H1 (cell line): Measurements from ENCODE around the gene MELTF. TPM values are rescaled to one million over a fixed set of nuclear protein-coding genes. Genes with fewer than 3 reads are reported as not detected.

Source experiments
- CTCF ChIA-PET: fragments of 300-600 bp; sonication (Branson Sonifier 250); formaldehyde crosslinking; loops from one replicate; lab custom pipeline; 2021; ENCODE audit not compliant: partially characterized antibody; lab: Charles Lee
- POLR2A ChIA-PET: fragments of 300-600 bp; sonication (Branson Sonifier 250); formaldehyde crosslinking; loops from one replicate; lab custom pipeline; 2021; ENCODE audit warnings: inconsistent platforms; ENCODE audit not compliant: partially characterized antibody; lab: Charles Lee
- DNase-seq, 2 experiments: peaks; one replicate each; pipeline versions ENCODE4 v3.0.0 to v3.0.0-alpha.2; 2010 to 2022; ENCODE audit warnings: low spot score in 2 of 2, low read depth in 1 of 2, mixed read lengths in 1 of 2
- FAIRE-seq: peaks from 2 replicates; lab custom pipeline; 2011; peaks lifted over from hg19 to GRCh38; lab: Jason Lieb, UNC
- H2AFZ ChIP-seq: 2 replicates; pipeline ENCODE4 v1.8.1; 2012; ENCODE audit warnings: low read length, inconsistent platforms
- H2AK5ac ChIP-seq: 2 replicates; pipeline ENCODE4 v1.6.1; 2013; ENCODE audit warnings: low read depth, low read length
- H2BK120ac ChIP-seq: replicated peaks from 2 replicates; pipeline ENCODE3; 2013; ENCODE audit warnings: low read depth, low read length, inconsistent platforms
- H2BK12ac ChIP-seq: 2 replicates; pipeline ENCODE4 v1.6.1; 2013; ENCODE audit warnings: low read depth, low read length
- H2BK15ac ChIP-seq: 2 replicates; pipeline ENCODE4 v1.6.1; 2013; ENCODE audit warnings: low read length
- H2BK20ac ChIP-seq: 2 replicates; pipeline ENCODE4 v1.6.1; 2013; ENCODE audit warnings: low read length
- H2BK5ac ChIP-seq: 2 replicates; pipeline ENCODE4 v1.6.1; 2013; ENCODE audit warnings: low read depth, low read length
- H3K14ac ChIP-seq: 2 replicates; pipeline ENCODE4 v1.6.1; 2013; ENCODE audit warnings: inconsistent platforms; ENCODE audit not compliant: insufficient read length
- H3K18ac ChIP-seq: 2 replicates; pipeline ENCODE4 v1.6.1; 2013; ENCODE audit warnings: low read length; ENCODE audit errors: extremely low read depth
- H3K23ac ChIP-seq: 2 replicates; pipeline ENCODE4 v1.6.1; 2013; ENCODE audit warnings: inconsistent platforms; ENCODE audit not compliant: insufficient read length
- H3K23me2 ChIP-seq: 2 replicates; pipeline ENCODE4 v1.6.1; 2013; ENCODE audit warnings: low read depth, low read length
- H3K27ac ChIP-seq: 2 replicates; pipeline ENCODE4 v1.6.1; 2011; ENCODE audit warnings: low read depth, low read length, inconsistent platforms
- H3K27me3 ChIP-seq, 4 experiments: replicated peaks in 1 of 4; 1 replicate in 1 of 4; 2 replicates in 3 of 4; pipeline versions ENCODE4 v1.6.1 to v1.8.1; 2011 to 2013; ENCODE audit warnings: low read length in 3 of 4, mild to moderate bottlenecking in 3 of 4, inconsistent platforms in 2 of 4, mixed read lengths in 2 of 4, moderate library complexity in 1 of 4; ENCODE audit not compliant: control insufficient read depth in 3 of 4, insufficient read depth in 3 of 4; ENCODE audit errors: extremely low read depth in 1 of 4
- H3K36me3 ChIP-seq, 4 experiments: 2 replicates each; pipeline versions ENCODE4 v1.6.1 to v1.8.1; 2011 to 2013; ENCODE audit warnings: mild to moderate bottlenecking in 4 of 4, low read length in 3 of 4, moderate library complexity in 2 of 4, control low read depth in 1 of 4, inconsistent platforms in 1 of 4; ENCODE audit not compliant: insufficient read depth in 4 of 4, control insufficient read depth in 2 of 4
- H3K4ac ChIP-seq: replicated peaks from 2 replicates; pipeline ENCODE3; 2013; ENCODE audit warnings: low read length, low read depth, mixed read lengths, inconsistent platforms; ENCODE audit not compliant: insufficient read length
- H3K4me1 ChIP-seq, 4 experiments: replicated peaks in 1 of 4; 1 replicate in 1 of 4; 2 replicates in 3 of 4; pipeline versions ENCODE4 v1.6.1 to v1.8.1; 2011 to 2013; ENCODE audit warnings: low read length in 3 of 4, inconsistent platforms in 2 of 4, mixed read lengths in 1 of 4; ENCODE audit not compliant: insufficient read depth in 4 of 4, control insufficient read depth in 3 of 4
- H3K4me2 ChIP-seq, 2 experiments: 2 replicates each; pipeline versions ENCODE4 v1.6.1 to v1.8.1; 2011 to 2013; ENCODE audit warnings: low read depth in 2 of 2, low read length in 2 of 2, control low read depth in 1 of 2, inconsistent platforms in 1 of 2, mild to moderate bottlenecking in 1 of 2; ENCODE audit not compliant: insufficient read depth in 1 of 2
- H3K4me3 ChIP-seq, 4 experiments: fragments of 200-600, 300-600 bp in 1 of 4; sonication (generic), shearing (Covaris generic), sonication (Bioruptor Twin) in 1 of 4; 2 replicates each; pipeline versions ENCODE4 v1.5.1 to v1.8.1; 2011 to 2016; ENCODE audit warnings: low read length in 4 of 4, low read depth in 3 of 4, control low read depth in 2 of 4, inconsistent platforms in 2 of 4, mild to moderate bottlenecking in 2 of 4, mixed read lengths in 1 of 4, moderate library complexity in 1 of 4; ENCODE audit not compliant: insufficient read depth in 2 of 4; ENCODE audit errors: extremely low read depth in 1 of 4
- H3K56ac ChIP-seq: replicated peaks from 2 replicates; pipeline ENCODE3; 2013; ENCODE audit warnings: low read depth, mild to moderate bottlenecking, mixed read lengths, low read length, inconsistent platforms; ENCODE audit not compliant: insufficient read length
- H3K79me1 ChIP-seq: 2 replicates; pipeline ENCODE4 v1.6.1; 2013; ENCODE audit warnings: low read depth, low read length, control low read depth
- H3K79me2 ChIP-seq, 2 experiments: 2 replicates each; pipeline versions ENCODE4 v1.6.1 to v1.8.1; 2012 to 2013; ENCODE audit warnings: low read length in 2 of 2, mild to moderate bottlenecking in 2 of 2, inconsistent platforms in 1 of 2; ENCODE audit not compliant: insufficient read depth in 2 of 2, control insufficient read depth in 1 of 2
- H3K9ac ChIP-seq, 4 experiments: replicated peaks in 1 of 4; 1 replicate in 1 of 4; 2 replicates in 3 of 4; pipeline versions ENCODE4 v1.6.1 to v1.8.1; 2011 to 2013; ENCODE audit warnings: low read depth in 3 of 4, low read length in 3 of 4, control low read depth in 2 of 4, mild to moderate bottlenecking in 2 of 4, moderate library complexity in 2 of 4, inconsistent platforms in 1 of 4; ENCODE audit errors: extremely low read depth in 1 of 4
- H3K9me3 ChIP-seq, 2 experiments: 2 replicates each; pipeline versions ENCODE4 v1.6.1 to v1.8.1; 2012 to 2013; ENCODE audit warnings: mild to moderate bottlenecking in 2 of 2, moderate library complexity in 2 of 2, control low read depth in 1 of 2, inconsistent platforms in 1 of 2, low read depth in 1 of 2, low read length in 1 of 2, mixed read lengths in 1 of 2; ENCODE audit not compliant: insufficient read depth in 2 of 2
- H4K20me1 ChIP-seq, 2 experiments: replicated peaks in 1 of 2; 2 replicates each; pipeline versions ENCODE3 to v1.8.1; 2011 to 2013; ENCODE audit warnings: inconsistent platforms in 2 of 2, low read length in 2 of 2, mild to moderate bottlenecking in 1 of 2; ENCODE audit not compliant: insufficient read depth in 2 of 2, control insufficient read depth in 1 of 2
- H4K5ac ChIP-seq: 2 replicates; pipeline ENCODE4 v1.6.1; 2013; ENCODE audit warnings: low read length, low read depth, mixed read lengths, inconsistent platforms; ENCODE audit not compliant: insufficient read length
- H4K8ac ChIP-seq: 2 replicates; pipeline ENCODE4 v1.8.0; 2013; ENCODE audit warnings: mild to moderate bottlenecking, moderate library complexity, low read length, inconsistent platforms; ENCODE audit not compliant: insufficient read depth; ENCODE audit errors: extremely low read depth
- H4K91ac ChIP-seq: replicated peaks from 2 replicates; pipeline ENCODE3; 2013; ENCODE audit warnings: low read length, mixed read lengths, inconsistent platforms; ENCODE audit not compliant: insufficient read length
- CTBP2 ChIP-seq: IDR thresholded peaks from 2 replicates; pipeline ENCODE4 v1.7.0; 2011; ENCODE audit warnings: borderline replicate concordance, mild to moderate bottlenecking, moderate library complexity, mixed read lengths, low read length; ENCODE audit not compliant: insufficient read depth, insufficient read length
- E2F6 ChIP-seq: IDR thresholded peaks from 2 replicates; pipeline ENCODE4 v1.6.1; 2012; ENCODE audit warnings: inconsistent platforms
- KDM1A ChIP-seq: fragments of 200-600, 300-600 bp; sonication (generic); IDR thresholded peaks from 2 replicates; pipeline ENCODE4 v1.7.1; 2016; ENCODE audit warnings: mild to moderate bottlenecking, low read length, borderline replicate concordance
- PHF8 ChIP-seq: fragments of 200-600 bp; sonication (generic); conservative IDR thresholded peaks from 2 replicates; pipeline ENCODE4 v1.7.1; 2012; ENCODE audit warnings: low read depth, mild to moderate bottlenecking, inconsistent platforms, low read length, moderate library complexity
- SP2 ChIP-seq: IDR thresholded peaks from 2 replicates; pipeline ENCODE4 v1.6.1; 2012; ENCODE audit warnings: mild to moderate bottlenecking, low read length, inconsistent platforms
- SP4 ChIP-seq: IDR thresholded peaks from 2 replicates; pipeline ENCODE4 v1.6.1; 2012; ENCODE audit warnings: low read length, inconsistent platforms
- TAF1 ChIP-seq: IDR thresholded peaks from 2 replicates; pipeline ENCODE4 v1.6.1; 2011; ENCODE audit warnings: mild to moderate bottlenecking, low read depth, low read length
- USF2 ChIP-seq: IDR thresholded peaks from 2 replicates; pipeline ENCODE4 v1.6.1; 2011; ENCODE audit warnings: low read length, improper control_type of control experiment
- YY1 ChIP-seq: IDR thresholded peaks from 2 replicates; pipeline ENCODE4 v1.6.1; 2011; ENCODE audit warnings: low read depth, mild to moderate bottlenecking, low read length
- WGBS, 2 experiments: shearing (Covaris generic) in 1 of 2; methylation state at CpG; one replicate each; pipeline versions ENCODE4 v1.1.6 to v1.1.7; 2013 to 2015; ENCODE audit warnings: low lambda C conversion rate in 2 of 2, mixed read lengths in 2 of 2, inconsistent platforms in 1 of 2, low coverage in 1 of 2, missing lambda C conversion rate in 1 of 2; ENCODE audit not compliant: insufficient replicate concordance in 2 of 2, insufficient coverage in 1 of 2, insufficient read length in 1 of 2; ENCODE audit errors: extremely low coverage in 1 of 2, missing lambda C conversion rate in 1 of 2; 5-methylcytosine and 5-hydroxymethylcytosine counted together
- polyA plus RNA-seq, 7 experiments: library from polyadenylated mRNA; depleted of rRNA in 3 of 7; stranded (reverse) in 5 of 7; unstranded in 2 of 7; fragments of >200 nt in 5 of 7; fragments of 200-250 nt in 2 of 7; gene quantifications; 1 replicate in 5 of 7; 2 replicates in 1 of 7; 4 replicates in 1 of 7; pipeline versions ENCODE4 v1.2.1 to v1.2.3, GENCODE V29; 2011 to 2013; ENCODE audit warnings: missing spikeins in 2 of 7, mixed read lengths in 2 of 7
- total RNA-seq: library from RNA; stranded (reverse); fragmentation: NEBNext Ultra II Directional; extraction: Animal tissue kit (Norgen Biotek cat#: 25700); gene quantifications from 2 replicates; pipeline ENCODE4 v1.2.1, GENCODE V29; 2021

MELTF gene
- total and polyA plus RNA-seq, 2 of the 8 experiments (the other 6 are each of a cell fraction or from before 2014, with no cell fraction given) = 1.7 to 3.5 TPM

GRCh38 chr3:197030379-197031314, 1.0 kb upstream of the MELTF start:
- H3K18ac ChIP-seq = no peak overlapping the region
- CTCF ChIA-PET = interaction anchor here (0.6 to 16.7 kb wide), 23 partner anchors 7 to 886 kb away, joined by 3 to 245 read pairs (median 3); partner anchors contain the start of gene NCBP2
- no peak overlapping the region for H2BK5ac ChIP-seq
- no peaks in the 10 kb centered on the region for H3K79me1 ChIP-seq
- no peak overlapping the region for H3K4me3 ChIP-seq
- DNase-seq = peak in 1 of 2 experiments; percentile 66
- no peak overlapping the region for H3K14ac ChIP-seq
- POLR2A ChIA-PET = interaction anchor here (0.7 to 2.1 kb wide), 4 partner anchors 9 to 24 kb away, joined by 3 to 9 read pairs (median 4); no protein-coding TSS in a partner anchor
- peak overlapping the region in 1 of 2 experiments; percentile 52; a peak in 1 of 4 replicates for H3K4me2 ChIP-seq
- H3K36me3 ChIP-seq = no peaks in the 10 kb centered on the region
- H3K4me1 ChIP-seq = peaks cover 0 to 4% (median 4%) of the 10 kb centered on the region in 4 experiments; a peak in 4 of 7 replicates
- H4K8ac ChIP-seq = no peak overlapping the region
- no peaks in the 10 kb centered on the region for H3K79me2 ChIP-seq
- no peak overlapping the region for H3K27ac ChIP-seq
- no peaks in the 10 kb centered on the region for H3K9me3 ChIP-seq
- H3K4ac ChIP-seq = no peak overlapping the region
- H4K5ac ChIP-seq = no peak overlapping the region
- no peak overlapping the region for H2BK120ac ChIP-seq
- H3K23ac ChIP-seq = no peak overlapping the region
- no peak for FAIRE-seq
- no peak overlapping the region for H2BK20ac ChIP-seq
- no peak overlapping the region for H2AK5ac ChIP-seq
- no peak overlapping the region for H3K9ac ChIP-seq
- H2BK15ac ChIP-seq = no peak overlapping the region
- H4K91ac ChIP-seq = no peak overlapping the region
- H3K56ac ChIP-seq = no peak overlapping the region
- H4K20me1 ChIP-seq = peaks cover 0 to 4% of the 10 kb centered on the region in 2 experiments
- H2AFZ ChIP-seq = 0 out of 2 replicates have a peak overlapping the region, but pooled peaks have one; percentile 58
- WGBS, 2 experiments = 80% methylated on average over 27 of the region's 33 CpGs; no CpG with 5 or more reads in 1 of the 2 experiments
- peak overlapping the region; percentile 80; the same call in 1 of the 2 replicates for H2BK12ac ChIP-seq
- H3K23me2 ChIP-seq = peaks cover 9% of the 10 kb centered on the region; the same call in 1 of the 2 replicates
- H3K27me3 ChIP-seq = peaks cover 9 to 21% (median 19%) of the 10 kb centered on the region in 4 experiments
- TF ChIP-seq SP2 = no peak
- no peak for TF ChIP-seq CTBP2
- no peak for TF ChIP-seq YY1
- no peak for TF ChIP-seq USF2
- no peak for TF ChIP-seq E2F6
- no peak for TF ChIP-seq TAF1
- TF ChIP-seq SP4 = no peak
- TF ChIP-seq PHF8 = no peak
- TF ChIP-seq KDM1A = no peak
